ENCODE data around the gene IGFL4.
A peak's percentile ranks its signal among the peaks of the same experiment; 100 is the strongest.

Gene IGFL4

GRCh38 chr19:46058778-46059177 lies 18.0 kb upstream of the IGFL4 start:
- Histone ChIP-seq H3K4me1 (ENCODE audit: control insufficient read depth, insufficient read depth, low read length) (peaks cover 8% of the 10 kb centered on the region), H3K27ac (ENCODE audit: extremely low read depth, low read depth, low read length) (no peak overlapping the region), H3K36me3 (ENCODE audit: control insufficient read depth in 2 of 2, insufficient read depth in 1 of 2, low read length in 2 of 2) (no peaks in the 10 kb centered on the region), H3K9me3 (ENCODE audit: control insufficient read depth, insufficient read depth, low read depth, low read length) (0 out of 2 replicates have a peak, but pooled peaks cover 2% of the 10 kb centered on the region), H3K4me3 (ENCODE audit: low read depth, low read length) (no peak overlapping the region)
- CTCF ChIA-PET: interaction anchor here (1.5 to 7.1 kb wide), 4 partner anchors 18 to 48 kb away, joined by 4 to 39 read pairs (median 10); no protein-coding TSS in a partner anchor
- POLR2A ChIA-PET: no interaction called here
- TF ChIP-seq HOXC10 (CRISPR knock-in tag; IDR thresholded peaks at IDR 0.05): no peak
- TF ChIP-seq ZNF777 (tag by site-specific recombination; IDR thresholded peaks at IDR 0.05; ENCODE audit: borderline replicate concordance): no peak
- TF ChIP-seq SCRT2 (tag by site-specific recombination; IDR thresholded peaks at IDR 0.05): no peak
- TF ChIP-seq ZSCAN23 (tag by site-specific recombination; IDR thresholded peaks at IDR 0.05): no peak
- no peak for TF ChIP-seq ZNF341 (tag by site-specific recombination; IDR thresholded peaks at IDR 0.05; ENCODE audit: low read depth)
- no peak for TF ChIP-seq ZNF26 (tag by site-specific recombination; IDR thresholded peaks at IDR 0.05)

- no peak overlapping the region for H3K27ac ChIP-seq (ENCODE audit: extremely low read depth, low read depth, low read length)
- H3K36me3 ChIP-seq (ENCODE audit: control insufficient read depth in 2 of 2, insufficient read depth in 1 of 2, low read length in 2 of 2): no peaks in the 10 kb centered on the region
- H3K4me3 ChIP-seq (ENCODE audit: low read depth, low read length): no peak overlapping the region
- H3K4me1 ChIP-seq (ENCODE audit: control insufficient read depth, insufficient read depth, low read length): peaks cover 8% of the 10 kb centered on the region
- ChIA-PET POLR2A (interaction anchor here (0.7 to 1.6 kb wide), 2 partner anchors 10 to 16 kb away, joined by 3 to 4 read pairs; partner anchors contain the start of gene IGFL4), CTCF (interaction anchor here (0.6 to 7.2 kb wide), 6 partner anchors 11 to 485 kb away, joined by 3 to 59 read pairs (median 4); no protein-coding TSS in a partner anchor)
- H3K9me3 ChIP-seq (ENCODE audit: control insufficient read depth, insufficient read depth, low read depth, low read length): 0 out of 2 replicates have a peak, but pooled peaks cover under 1% of the 10 kb centered on the region
- TF ChIP-seq ZNF341 (tag by site-specific recombination; IDR thresholded peaks at IDR 0.05; ENCODE audit: low read depth): no peak
- TF ChIP-seq ZNF146 (tag by site-specific recombination; IDR thresholded peaks at IDR 0.05): no peak
- no peak for TF ChIP-seq ZNF610 (tag by site-specific recombination; IDR thresholded peaks at IDR 0.05; ENCODE audit: borderline replicate concordance)
- TF ChIP-seq ZBTB1 (tag by site-specific recombination; IDR thresholded peaks at IDR 0.05): no peak
- no peak for TF ChIP-seq RBAK (tag by site-specific recombination; IDR thresholded peaks at IDR 0.05)
- TF ChIP-seq ZNF596 (tag by site-specific recombination; IDR thresholded peaks at IDR 0.05): no peak
- no peak for TF ChIP-seq ZNF121 (tag by site-specific recombination; IDR thresholded peaks at IDR 0.05)
- no peak for TF ChIP-seq ZNF624 (tag by site-specific recombination; IDR thresholded peaks at IDR 0.05)
- no peak for TF ChIP-seq ZNF133 (tag by site-specific recombination; IDR thresholded peaks at IDR 0.05)
- TF ChIP-seq ZIC2 (tag by site-specific recombination; IDR thresholded peaks at IDR 0.05): peak; percentile 84; the same call in 1 of the 2 replicates
- peak; percentile 8; the same call in 1 of the 2 replicates for TF ChIP-seq PRDM1 (tag by site-specific recombination; IDR thresholded peaks at IDR 0.05)
- 0 out of 2 replicates have a peak, but pooled peaks have one; percentile 16 for TF ChIP-seq GLIS1 (tag by site-specific recombination; IDR thresholded peaks at IDR 0.05)
- no peak for TF ChIP-seq PRDM2 (tag by site-specific recombination; IDR thresholded peaks at IDR 0.05; ENCODE audit: borderline replicate concordance)
- no peak for TF ChIP-seq ZNF394 (tag by site-specific recombination; IDR thresholded peaks at IDR 0.05; ENCODE audit: borderline replicate concordance)
- no peak for TF ChIP-seq ZNF621 (tag by site-specific recombination; IDR thresholded peaks at IDR 0.05)
- TF ChIP-seq ZNF157 (tag by site-specific recombination; IDR thresholded peaks at IDR 0.05): no peak
- TF ChIP-seq PRDM6 (tag by site-specific recombination; IDR thresholded peaks at IDR 0.05): no peak
- TF ChIP-seq HOXC10 (CRISPR knock-in tag; IDR thresholded peaks at IDR 0.05): no peak
- peak; percentile 58; the same call in 1 of the 2 replicates for TF ChIP-seq ZBTB21 (tag by site-specific recombination; IDR thresholded peaks at IDR 0.05)
- TF ChIP-seq ATF2 (tag by site-specific recombination; IDR thresholded peaks at IDR 0.05; ENCODE audit: low read depth): peak; percentile 93
- no peak for TF ChIP-seq TCF7L2 (IDR thresholded peaks at IDR 0.05; ENCODE audit: borderline replicate concordance, low read depth, low read length)
Observed at GRCh38 chr19:46056536-46056935, 15.7 kb upstream of the IGFL4 start.
